HFF-Myc (cell line): ENCODE data around the gene SPEF1.

Source experiments
- DNase-seq: peaks from one replicate; pipeline ENCODE4 v3.0.0-alpha.2; 2011; ENCODE audit warnings: low read depth; ENCODE audit errors: extremely low read depth
- H3K4me3 ChIP-seq: replicated peaks from 2 replicates; pipeline ENCODE4 v1.5.1; 2011; ENCODE audit warnings: low read depth, mild to moderate bottlenecking, control low read depth, low read length
- TF ChIP-seq, protein P1 (sequence below): IDR thresholded peaks from 2 replicates; pipeline ENCODE4 v1.5.1; 2012; ENCODE audit warnings: mild to moderate bottlenecking, low read depth, low read length, control low read depth; ENCODE audit errors: missing control alignments

SPEF1 gene

DNA sequence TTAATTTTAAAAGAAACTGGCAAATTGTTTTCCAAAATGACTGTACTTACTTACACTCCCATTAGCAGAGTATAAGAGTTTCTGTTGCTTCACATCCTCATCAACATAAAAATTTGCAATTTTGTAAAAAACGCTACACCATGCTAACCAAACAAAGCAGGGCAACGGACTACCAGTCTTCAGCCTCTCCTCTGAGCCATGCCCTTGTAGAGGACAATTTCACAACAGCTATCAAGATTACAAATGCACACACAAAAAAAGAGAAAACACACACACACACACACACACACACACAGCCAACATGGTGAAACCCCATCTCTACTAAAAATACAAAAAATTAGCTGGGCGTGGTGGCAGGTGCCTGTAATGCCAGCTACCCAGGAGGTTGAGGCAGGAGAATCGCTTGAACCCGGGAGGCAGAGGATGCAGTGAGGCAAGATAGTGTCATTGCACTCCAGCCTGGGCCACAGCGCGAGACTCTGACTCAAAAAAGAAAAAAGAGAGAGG lies 9.6 kb downstream of the SPEF1 start:
- no peak for DNase-seq
- TF ChIP-seq, protein P1, sequence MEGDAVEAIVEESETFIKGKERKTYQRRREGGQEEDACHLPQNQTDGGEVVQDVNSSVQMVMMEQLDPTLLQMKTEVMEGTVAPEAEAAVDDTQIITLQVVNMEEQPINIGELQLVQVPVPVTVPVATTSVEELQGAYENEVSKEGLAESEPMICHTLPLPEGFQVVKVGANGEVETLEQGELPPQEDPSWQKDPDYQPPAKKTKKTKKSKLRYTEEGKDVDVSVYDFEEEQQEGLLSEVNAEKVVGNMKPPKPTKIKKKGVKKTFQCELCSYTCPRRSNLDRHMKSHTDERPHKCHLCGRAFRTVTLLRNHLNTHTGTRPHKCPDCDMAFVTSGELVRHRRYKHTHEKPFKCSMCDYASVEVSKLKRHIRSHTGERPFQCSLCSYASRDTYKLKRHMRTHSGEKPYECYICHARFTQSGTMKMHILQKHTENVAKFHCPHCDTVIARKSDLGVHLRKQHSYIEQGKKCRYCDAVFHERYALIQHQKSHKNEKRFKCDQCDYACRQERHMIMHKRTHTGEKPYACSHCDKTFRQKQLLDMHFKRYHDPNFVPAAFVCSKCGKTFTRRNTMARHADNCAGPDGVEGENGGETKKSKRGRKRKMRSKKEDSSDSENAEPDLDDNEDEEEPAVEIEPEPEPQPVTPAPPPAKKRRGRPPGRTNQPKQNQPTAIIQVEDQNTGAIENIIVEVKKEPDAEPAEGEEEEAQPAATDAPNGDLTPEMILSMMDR, result no peak
- no peak overlapping the region for H3K4me3 ChIP-seq

DNA sequence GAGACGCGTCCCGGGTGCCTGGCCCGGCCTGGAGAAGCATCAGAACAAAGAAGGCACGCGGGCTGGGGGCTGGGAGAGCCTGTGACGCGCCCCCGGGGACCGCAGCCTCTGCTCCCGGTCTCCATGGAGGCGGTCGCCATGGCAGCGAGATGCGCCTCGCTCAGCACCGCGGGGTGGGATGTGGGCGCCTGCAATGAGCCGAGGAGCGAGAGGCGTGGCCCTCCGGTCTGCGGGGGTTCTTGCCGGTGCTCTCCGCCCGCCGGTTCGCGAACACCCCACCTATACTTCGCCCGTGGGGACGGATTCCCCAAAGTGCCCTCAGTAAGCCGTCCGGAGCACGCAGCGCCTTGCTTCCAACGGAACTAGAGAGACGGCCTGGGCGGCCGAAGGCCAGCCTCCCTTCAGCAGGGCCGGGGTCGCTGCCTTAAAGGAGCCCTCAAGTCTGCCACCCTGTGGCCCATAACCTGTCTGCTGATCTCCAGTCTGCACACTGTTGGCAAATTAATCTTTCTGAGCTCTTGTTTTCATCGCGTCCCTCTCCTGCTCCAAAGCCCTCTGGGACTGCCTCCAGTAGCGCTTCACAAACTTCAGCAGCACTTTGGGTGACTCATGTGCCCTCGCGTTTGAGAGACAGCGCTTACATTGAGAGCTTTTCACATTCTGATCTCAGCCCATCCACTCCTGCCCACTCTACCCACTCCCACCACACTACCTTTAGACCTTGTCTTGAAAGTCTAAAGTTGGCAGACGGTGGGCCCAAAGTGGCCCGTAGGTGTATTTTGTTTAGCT lies 12.7 kb downstream of the SPEF1 start:
- TF ChIP-seq, protein P1, result peak; percentile 42
- peak overlapping the region; percentile 97 for H3K4me3 ChIP-seq
- DNase-seq, result peak; percentile 61

DNA sequence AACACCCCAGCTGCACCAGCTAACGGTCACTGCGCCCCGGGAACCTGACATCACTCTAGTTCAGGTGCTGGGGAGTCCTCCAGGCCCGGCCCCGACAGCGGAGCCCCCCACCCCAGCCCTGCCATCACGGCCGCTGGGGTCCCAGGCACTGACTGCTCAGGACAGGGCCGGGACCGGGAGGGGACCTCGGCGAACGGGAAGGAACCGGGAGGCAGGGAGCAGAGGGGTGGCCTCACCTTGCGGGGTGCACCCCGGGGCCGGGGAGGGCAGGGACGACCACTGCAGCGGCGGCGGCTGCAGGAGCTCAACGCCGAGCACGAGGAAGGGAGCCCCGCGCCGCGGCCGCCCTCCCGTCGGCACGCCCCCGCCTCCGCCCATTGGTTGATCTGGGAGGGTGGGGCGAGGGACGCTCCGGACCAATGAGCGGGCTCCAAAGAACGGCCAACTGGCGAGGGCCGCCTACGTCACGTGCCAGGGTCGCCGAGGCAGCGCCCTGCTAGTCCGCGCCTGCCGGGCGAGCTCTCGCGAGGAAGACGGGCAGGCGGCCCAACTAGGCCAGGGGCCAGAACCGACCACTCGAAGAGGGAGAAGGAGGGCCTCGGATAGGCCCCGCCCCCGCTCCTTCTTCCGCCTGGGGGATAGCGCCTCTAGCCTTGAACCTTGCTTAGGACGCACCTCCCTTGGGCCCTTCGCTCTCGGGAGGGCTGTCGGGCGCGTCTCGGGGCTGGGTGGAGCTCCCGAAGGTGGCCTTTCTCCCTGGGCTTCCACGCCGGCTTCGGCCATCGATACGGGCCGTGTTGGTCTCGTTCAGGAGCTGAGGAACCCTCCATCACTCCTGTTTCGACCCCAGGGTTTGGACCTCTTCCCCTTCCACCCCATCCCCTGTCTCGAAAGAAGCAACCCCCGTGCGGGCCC lies 13.6 kb downstream of the SPEF1 start, which contains the start of gene ADISSP:
Gene ADISSP, minus strand, starts transcription at position 327 of the 915 bp plus-strand sequence. CDS start 7,653 bp downstream, outside the sequence.
- peak within 1 kb of the TSS; percentile 97 for H3K4me3 ChIP-seq
- DNase-seq, result peak; percentile 87
- TF ChIP-seq, protein P1, result peak; percentile 12

DNA sequence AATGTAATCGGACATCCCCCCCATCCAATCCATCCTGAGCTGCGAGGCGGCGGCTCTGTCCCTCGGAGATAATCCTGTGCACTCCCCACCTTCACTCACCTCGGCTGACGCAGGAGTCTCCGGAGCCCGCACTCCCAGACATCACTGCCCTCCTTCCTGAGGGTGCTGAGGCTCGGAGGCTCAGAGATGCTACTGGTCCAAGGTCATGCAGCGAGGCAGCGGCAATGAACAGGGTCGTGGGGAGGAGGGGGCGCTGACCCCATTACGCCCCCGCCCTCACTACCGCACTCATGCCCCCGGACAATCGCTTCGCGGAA lies 14.2 kb downstream of the SPEF1 start:
- peak overlapping the region; percentile 97 for H3K4me3 ChIP-seq
- TF ChIP-seq, protein P1, result no peak
- no peak for DNase-seq

DNA sequence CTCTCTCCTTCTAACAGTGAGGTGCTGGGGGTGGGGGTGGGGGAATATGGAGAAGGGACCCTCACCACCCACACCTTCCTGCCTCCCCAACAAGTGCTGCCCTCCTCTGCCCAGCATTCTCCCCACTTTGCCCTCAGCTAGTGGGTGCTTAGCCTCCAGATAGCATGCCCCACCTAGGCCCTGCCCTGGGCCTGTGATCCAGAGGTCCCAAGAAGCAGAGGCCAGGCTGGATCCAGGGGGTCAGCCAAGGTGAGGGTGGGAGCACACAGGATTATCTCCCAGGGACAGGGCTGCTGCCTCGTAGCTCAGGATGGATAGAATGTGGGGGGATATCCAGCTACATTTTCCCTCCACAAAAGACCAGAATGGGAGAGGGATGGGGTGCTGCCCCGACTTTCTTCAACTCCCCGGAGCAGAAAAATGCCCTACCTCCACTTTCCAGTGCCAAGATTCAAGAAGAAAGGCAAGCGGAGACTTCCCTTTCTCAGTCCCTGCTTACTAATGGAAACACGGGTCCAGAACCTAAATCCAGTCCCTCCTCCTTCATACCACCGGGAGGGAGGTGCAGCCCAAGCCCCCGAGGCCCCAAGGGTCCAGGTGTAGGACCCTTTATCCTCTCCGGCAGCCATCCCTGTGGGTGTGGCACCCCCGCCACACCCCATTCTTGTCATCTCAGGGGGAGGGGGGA lies 14.7 kb downstream of the SPEF1 start:
- H3K4me3 ChIP-seq, result peak overlapping the region; percentile 97
- DNase-seq, result no peak
- TF ChIP-seq, protein P1, result no peak

DNA sequence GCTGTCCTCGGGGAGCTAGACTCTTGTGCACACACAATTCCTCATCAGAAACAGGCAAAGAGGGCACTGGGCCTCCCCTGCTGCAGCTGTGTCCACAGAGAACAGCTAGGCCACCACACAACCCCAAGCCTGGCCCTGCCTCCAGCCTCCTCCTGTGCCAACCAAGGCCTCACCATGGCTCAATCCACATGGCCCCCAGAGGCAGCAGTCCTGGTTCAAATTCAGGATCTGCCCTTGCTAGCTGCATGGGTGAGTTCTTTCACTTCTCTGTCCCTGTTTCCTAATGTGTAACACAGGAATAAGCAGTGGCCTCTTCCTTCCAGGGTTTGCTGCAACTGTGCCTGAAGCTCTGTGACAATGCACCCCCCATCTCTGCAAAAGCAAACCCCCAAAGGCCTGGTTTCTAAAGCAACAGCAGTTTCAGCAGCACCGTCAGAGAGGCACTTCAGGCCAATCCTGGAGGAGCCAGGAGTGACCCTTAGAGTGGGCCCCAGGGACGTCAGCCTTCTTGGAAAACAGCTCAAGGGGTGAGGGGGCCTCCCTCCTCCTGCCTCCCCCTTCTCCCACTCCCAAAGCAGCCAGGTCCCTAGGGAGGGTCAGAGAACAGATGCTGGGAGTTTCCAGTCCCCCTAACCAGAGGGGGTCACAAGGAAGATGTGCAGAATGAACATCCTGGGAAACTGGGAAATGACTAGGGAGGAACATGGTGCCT lies 15.9 kb downstream of the SPEF1 start:
- TF ChIP-seq, protein P1, result no peak
- DNase-seq, result no peak
- peak overlapping the region; percentile 97 for H3K4me3 ChIP-seq
